Measurements from ENCODE around the gene PHLDA1.

PHLDA1 gene

GRCh38 chr12:76047742-76048141 lies 16.2 kb upstream of the PHLDA1 start:
- H3K4me3 ChIP-seq (ENCODE audit: low read depth in 1 of 2, low read length in 1 of 2), result no peak overlapping the region
- H3K27me3 ChIP-seq, result no peaks in the 10 kb centered on the region
- no peak overlapping the region for H3K27ac ChIP-seq
- peaks cover 31% of the 10 kb centered on the region for H3K36me3 ChIP-seq
- TF ChIP-seq CTCF (IDR thresholded peaks at IDR 0.05), result no peak
- no peaks in the 10 kb centered on the region for H3K9me3 ChIP-seq
- no peaks in the 10 kb centered on the region for H3K4me1 ChIP-seq (ENCODE audit: control insufficient read depth in 1 of 2, insufficient read depth in 1 of 2, low read depth in 1 of 2, low read length in 1 of 2)

- TF ChIP-seq CTCF (IDR thresholded peaks at IDR 0.05), result no peak
- Histone ChIP-seq H3K4me3 (ENCODE audit: low read depth in 1 of 2, low read length in 1 of 2) (no peak overlapping the region), H3K36me3 (peaks cover 24% of the 10 kb centered on the region), H3K27me3 (no peaks in the 10 kb centered on the region), H3K27ac (no peak overlapping the region), H3K9me3 (no peaks in the 10 kb centered on the region), H3K4me1 (ENCODE audit: control insufficient read depth in 1 of 2, insufficient read depth in 1 of 2, low read depth in 1 of 2, low read length in 1 of 2) (no peaks in the 10 kb centered on the region)
Measured at GRCh38 chr12:76047060-76047459, 15.5 kb upstream of the PHLDA1 start.

- Histone ChIP-seq H3K9me3 (no peaks in the 10 kb centered on the region), H3K4me3 (ENCODE audit: low read depth in 1 of 2, low read length in 1 of 2) (no peak overlapping the region), H3K36me3 (peaks cover 1% of the 10 kb centered on the region), H3K4me1 (ENCODE audit: control insufficient read depth in 1 of 2, insufficient read depth in 1 of 2, low read depth in 1 of 2, low read length in 1 of 2) (no peaks in the 10 kb centered on the region), H3K27me3 (peaks cover 5% of the 10 kb centered on the region), H3K27ac (no peak overlapping the region)
- TF ChIP-seq CTCF (IDR thresholded peaks at IDR 0.05), result no peak
Measured at GRCh38 chr12:76043377-76043776, 11.8 kb upstream of the PHLDA1 start.

- TF ChIP-seq CTCF (IDR thresholded peaks at IDR 0.05), result no peak
- H3K27ac ChIP-seq, result no peak overlapping the region
- H3K36me3 ChIP-seq, result no peaks in the 10 kb centered on the region
- H3K4me1 ChIP-seq (ENCODE audit: control insufficient read depth in 1 of 2, insufficient read depth in 1 of 2, low read depth in 1 of 2, low read length in 1 of 2), result no peaks in the 10 kb centered on the region
- H3K9me3 ChIP-seq, result no peaks in the 10 kb centered on the region
- no peak overlapping the region for H3K4me3 ChIP-seq (ENCODE audit: low read depth in 1 of 2, low read length in 1 of 2)
- peaks cover 17% of the 10 kb centered on the region for H3K27me3 ChIP-seq
Measured at GRCh38 chr12:76042147-76042546, 10.6 kb upstream of the PHLDA1 start.

GRCh38 chr12:76041406-76041805 lies 9.8 kb upstream of the PHLDA1 start:
- Histone ChIP-seq H3K4me3 (ENCODE audit: low read depth in 1 of 2, low read length in 1 of 2) (no peak overlapping the region), H3K4me1 (ENCODE audit: control insufficient read depth in 1 of 2, insufficient read depth in 1 of 2, low read depth in 1 of 2, low read length in 1 of 2) (no peaks in the 10 kb centered on the region), H3K27ac (no peak overlapping the region), H3K27me3 (peaks cover 17% of the 10 kb centered on the region), H3K9me3 (no peaks in the 10 kb centered on the region), H3K36me3 (no peaks in the 10 kb centered on the region)
- no peak for TF ChIP-seq CTCF (IDR thresholded peaks at IDR 0.05)

- Histone ChIP-seq H3K4me3 (ENCODE audit: low read depth in 1 of 2, low read length in 1 of 2) (no peak overlapping the region), H3K4me1 (ENCODE audit: control insufficient read depth in 1 of 2, insufficient read depth in 1 of 2, low read depth in 1 of 2, low read length in 1 of 2) (no peaks in the 10 kb centered on the region), H3K9me3 (no peaks in the 10 kb centered on the region), H3K27me3 (peaks cover 17% of the 10 kb centered on the region), H3K27ac (no peak overlapping the region), H3K36me3 (no peaks in the 10 kb centered on the region)
- TF ChIP-seq CTCF (IDR thresholded peaks at IDR 0.05), result no peak
Measured at GRCh38 chr12:76040461-76040860, 8.9 kb upstream of the PHLDA1 start.
